HL-60 (cell line): ENCODE data around the gene CERS6.

Source experiments
- CTCF ChIP-seq: IDR thresholded peaks from one replicate; pipeline ENCODE4 v1.5.1; 2011; ENCODE audit warnings: low read length, control low read depth, inconsistent platforms; ENCODE audit not compliant: insufficient read depth
- GABPA ChIP-seq: IDR thresholded peaks from 2 replicates; pipeline ENCODE4 v1.6.1; 2012; ENCODE audit warnings: low read depth
- POLR2AphosphoS5 ChIP-seq: IDR thresholded peaks from 2 replicates; pipeline ENCODE4 v1.6.1; 2012; ENCODE audit warnings: low read depth

- TF ChIP-seq CTCF (no peak), POLR2AphosphoS5 (no peak), GABPA (no peak)
Observed at GRCh38 chr2:168441214-168441872, 14.7 kb upstream of the CERS6 start.
